GM23338 (cell line): Measurements from ENCODE around the gene REEP1. TPM values are rescaled to one million over a fixed set of nuclear protein-coding genes. Genes with fewer than 3 reads are reported as not detected.
A peak's percentile ranks its signal among the peaks of the same experiment; 100 is the strongest.

Experiments used
- ATAC-seq: fragments of 200-7000 bp; cut with Tn5 transposase; 3 replicates; pipeline ENCODE4 v1.9.1; 2020
- DNase-seq: peaks from one replicate; pipeline ENCODE4 v3.0.0-alpha.2; 2015; ENCODE audit warnings: low spot score
- H2AFZ ChIP-seq: fragments of 200-600 bp; sonication (generic); 2 replicates; pipeline ENCODE4 v1.8.0; 2016; ENCODE audit warnings: antibody characterized with exemption, mild to moderate bottlenecking, moderate library complexity
- H3F3A ChIP-seq: fragments of 200-600 bp; sonication (generic); replicated peaks from 2 replicates; pipeline ENCODE4 v1.8.0; 2017; ENCODE audit warnings: antibody characterized with exemption, mixed run types, low read depth
- H3K27ac ChIP-seq: fragments of 200-600 bp; sonication (generic); 2 replicates; pipeline ENCODE4 v1.6.1; 2016; ENCODE audit warnings: low read depth
- H3K27me3 ChIP-seq: fragments of 200-600 bp; sonication (generic); 2 replicates; pipeline ENCODE4 v1.8.0; 2016; ENCODE audit warnings: mild to moderate bottlenecking, mixed run types, moderate library complexity; ENCODE audit not compliant: insufficient read depth
- H3K36me3 ChIP-seq: fragments of 200-600 bp; sonication (generic); 2 replicates; pipeline ENCODE4 v1.8.0; 2016; ENCODE audit warnings: mild to moderate bottlenecking; ENCODE audit not compliant: insufficient read depth
- H3K4me1 ChIP-seq: fragments of 200-600 bp; sonication (generic); 2 replicates; pipeline ENCODE4 v1.8.0; 2016; ENCODE audit warnings: mild to moderate bottlenecking, moderate library complexity; ENCODE audit not compliant: insufficient read depth
- H3K4me2 ChIP-seq: fragments of 200-600 bp; sonication (generic); 2 replicates; pipeline ENCODE4 v1.7.1; 2017; ENCODE audit warnings: mixed run types
- H3K4me3 ChIP-seq: fragments of 200-600 bp; sonication (generic); 2 replicates; pipeline ENCODE4 v1.6.1; 2016; ENCODE audit warnings: mixed run types
- H3K79me2 ChIP-seq: fragments of 200-600 bp; sonication (generic); replicated peaks from 2 replicates; pipeline ENCODE4 v1.8.0; 2017; ENCODE audit warnings: mild to moderate bottlenecking; ENCODE audit not compliant: insufficient read depth
- H3K9me2 ChIP-seq: fragments of 200-600 bp; sonication (generic); 2 replicates; pipeline ENCODE4 v1.8.0; 2017; ENCODE audit not compliant: insufficient read depth
- H4K20me1 ChIP-seq: fragments of 200-600 bp; sonication (generic); replicated peaks from 2 replicates; pipeline ENCODE4 v1.8.0; 2017; ENCODE audit warnings: mild to moderate bottlenecking; ENCODE audit not compliant: insufficient read depth
- H3K27ac Mint-ChIP-seq: 2 replicates; pipeline ENCODE4 v1.8.0; 2020; ENCODE audit warnings: inconsistent platforms, mild to moderate bottlenecking, moderate library complexity, mixed read lengths
- H3K27me3 Mint-ChIP-seq: 3 replicates; pipeline ENCODE4 v1.8.0; 2022; ENCODE audit warnings: low read depth, mild to moderate bottlenecking, moderate library complexity, mixed read lengths, inconsistent platforms; ENCODE audit not compliant: insufficient read depth, poor library complexity
- H3K36me3 Mint-ChIP-seq: 3 replicates; pipeline ENCODE4 v1.8.0; 2021; ENCODE audit warnings: low read depth, mild to moderate bottlenecking, inconsistent platforms, moderate library complexity, mixed read lengths
- H3K4me1 Mint-ChIP-seq: 3 replicates; pipeline ENCODE4 v1.8.0; 2020; ENCODE audit warnings: mild to moderate bottlenecking, inconsistent platforms, mixed read lengths
- H3K4me3 Mint-ChIP-seq: 3 replicates; pipeline ENCODE4 v1.8.0; 2021; ENCODE audit warnings: moderate library complexity, mild to moderate bottlenecking, inconsistent platforms, mixed read lengths
- H3K9me3 Mint-ChIP-seq: 3 replicates; pipeline ENCODE4 v1.8.0; 2020; ENCODE audit warnings: moderate library complexity, mild to moderate bottlenecking, inconsistent platforms, mixed read lengths
- CREB1 ChIP-seq: fragments of 250-450 bp; sonication (Bioruptor Pico); IDR thresholded peaks from 2 replicates; pipeline ENCODE4 v1.5.0; 2020; ENCODE audit warnings: low read depth, mild to moderate bottlenecking, moderate library complexity
- CTCF ChIP-seq, 2 experiments: fragments of 200-600 bp in 1 of 2; sonication (generic) in 1 of 2; conservative IDR thresholded peaks; 2 replicates each; pipeline versions ENCODE4 v1.5.1 to v1.6.1; 2016 to 2017; ENCODE audit warnings: antibody characterized with exemption in 2 of 2, low read depth in 2 of 2, mild to moderate bottlenecking in 2 of 2, moderate library complexity in 1 of 2
- EZH2 ChIP-seq: fragments of 200-600 bp; sonication (generic); IDR thresholded peaks from one replicate; pipeline ENCODE4 v1.8.0; 2017; ENCODE audit warnings: antibody characterized with exemption, mild to moderate bottlenecking, low read depth; ENCODE audit not compliant: unreplicated experiment
- EZH2phosphoT487 ChIP-seq: fragments of 200-600 bp; sonication (generic); IDR thresholded peaks from one replicate; pipeline ENCODE4 v1.8.1; 2018; ENCODE audit warnings: antibody characterized with exemption; ENCODE audit not compliant: unreplicated experiment
- JUNB ChIP-seq: IDR thresholded peaks from one replicate; pipeline ENCODE4 v1.6.1; 2016; ENCODE audit warnings: antibody characterized with exemption; ENCODE audit not compliant: unreplicated experiment
- NANOG ChIP-seq: IDR thresholded peaks from 2 replicates; pipeline ENCODE4 v1.6.1; 2016; ENCODE audit warnings: antibody characterized with exemption, borderline replicate concordance
- POLR2AphosphoS5 ChIP-seq: IDR thresholded peaks from 2 replicates; pipeline ENCODE4 v1.6.1; 2016; ENCODE audit warnings: antibody characterized with exemption, low read depth
- STAT1 ChIP-seq: IDR thresholded peaks from one replicate; pipeline ENCODE4 v1.6.1; 2016; ENCODE audit warnings: antibody characterized with exemption; ENCODE audit not compliant: unreplicated experiment
- ZNF114 ChIP-seq: fragments of 250-450 bp; sonication (Bioruptor Pico); IDR thresholded peaks from 2 replicates; pipeline ENCODE4 v1.5.0; 2020; ENCODE audit warnings: mild to moderate bottlenecking, moderate library complexity
- ZNF331 ChIP-seq: fragments of 250-450 bp; sonication (Bioruptor Pico); IDR thresholded peaks from 2 replicates; pipeline ENCODE4 v1.5.0; 2020; ENCODE audit warnings: low read depth, mild to moderate bottlenecking, moderate library complexity
- ZNF462 ChIP-seq: fragments of 250-450 bp; sonication (Bioruptor Pico); IDR thresholded peaks from 2 replicates; pipeline ENCODE4 v1.5.0; 2020; ENCODE audit warnings: mild to moderate bottlenecking, moderate library complexity
- long read RNA-seq: library from polyadenylated mRNA; unstranded; transcript quantifications from one replicate; pipeline ENCODE4 v2.0.0, GENCODE V29; 2020; ENCODE audit not compliant: unreplicated experiment
- polyA plus RNA-seq: library from polyadenylated mRNA; unstranded; fragments of >200 nt; fragmentation: Nextera tagmentation; extraction: Ambion mirVana; gene quantifications from 2 replicates; pipeline ENCODE4 v1.2.1, GENCODE V29; 2016
- total RNA-seq: library from RNA; depleted of rRNA; stranded (reverse); fragments of >200 nt; shearing (Covaris generic); gene quantifications from 2 replicates; pipeline ENCODE4 v1.2.3, GENCODE V29; 2014; rRNA removed
- TF ChIP-seq, protein P1 (sequence below): IDR thresholded peaks from 2 replicates; pipeline ENCODE4 v1.6.1; 2016; ENCODE audit warnings: antibody characterized with exemption
- TF ChIP-seq, protein P2 (sequence below): IDR thresholded peaks from one replicate; pipeline ENCODE4 v1.6.1; 2018; ENCODE audit warnings: antibody characterized with exemption; ENCODE audit not compliant: unreplicated experiment

The REEP1 gene, protein sequence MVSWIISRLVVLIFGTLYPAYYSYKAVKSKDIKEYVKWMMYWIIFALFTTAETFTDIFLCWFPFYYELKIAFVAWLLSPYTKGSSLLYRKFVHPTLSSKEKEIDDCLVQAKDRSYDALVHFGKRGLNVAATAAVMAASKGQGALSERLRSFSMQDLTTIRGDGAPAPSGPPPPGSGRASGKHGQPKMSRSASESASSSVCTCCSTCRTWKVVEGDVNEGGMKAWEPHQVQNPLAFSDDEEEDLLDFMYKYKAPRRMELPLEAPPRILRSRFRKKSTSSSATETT
- total RNA-seq = 1.6 and 4.5 TPM in 2 replicates
- polyA plus RNA-seq = 1.8 and 2.3 TPM in 2 replicates
- long read RNA-seq = 0 reads

- H2AFZ ChIP-seq = peak within 1 kb of the TSS; percentile 99
- Mint-ChIP-seq H3K4me3 (peak within 1 kb of the TSS; percentile 81), H3K9me3 (peaks cover 15% of the 10 kb centered on the region), H3K27me3 (peaks cover 51% of the 10 kb centered on the region), H3K27ac (no peak within 1 kb of the TSS), H3K4me1 (peaks cover 14% of the 10 kb centered on the region), H3K36me3 (no peaks in the 10 kb centered on the region; the same call in 2 of the 3 replicates)
- peak within 1 kb of the TSS; percentile 78 for H3K4me3 ChIP-seq
- DNase-seq (peak; percentile 67), ATAC-seq (peak; percentile 71)
- no peaks in the 10 kb centered on the region for H3K79me2 ChIP-seq
- H3K27ac ChIP-seq = no peak within 1 kb of the TSS
- H3K27me3 ChIP-seq = peaks cover 65% of the 10 kb centered on the region
- TF ChIP-seq ZNF462 (CRISPR knock-in tag) = no peak
- no peak for TF ChIP-seq NANOG
- no peak for TF ChIP-seq STAT1
- TF ChIP-seq EZH2 = no peak
- TF ChIP-seq ZNF331 (CRISPR knock-in tag) = no peak
- no peak for TF ChIP-seq CREB1 (CRISPR knock-in tag)
- TF ChIP-seq POLR2AphosphoS5 = no peak
- no peak for TF ChIP-seq JUNB
- no peak for TF ChIP-seq EZH2phosphoT487
- TF ChIP-seq, protein P1, sequence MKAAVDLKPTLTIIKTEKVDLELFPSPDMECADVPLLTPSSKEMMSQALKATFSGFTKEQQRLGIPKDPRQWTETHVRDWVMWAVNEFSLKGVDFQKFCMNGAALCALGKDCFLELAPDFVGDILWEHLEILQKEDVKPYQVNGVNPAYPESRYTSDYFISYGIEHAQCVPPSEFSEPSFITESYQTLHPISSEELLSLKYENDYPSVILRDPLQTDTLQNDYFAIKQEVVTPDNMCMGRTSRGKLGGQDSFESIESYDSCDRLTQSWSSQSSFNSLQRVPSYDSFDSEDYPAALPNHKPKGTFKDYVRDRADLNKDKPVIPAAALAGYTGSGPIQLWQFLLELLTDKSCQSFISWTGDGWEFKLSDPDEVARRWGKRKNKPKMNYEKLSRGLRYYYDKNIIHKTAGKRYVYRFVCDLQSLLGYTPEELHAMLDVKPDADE = no peak
- TF ChIP-seq ZNF114 (CRISPR knock-in tag) = no peak
- TF ChIP-seq, protein P2, sequence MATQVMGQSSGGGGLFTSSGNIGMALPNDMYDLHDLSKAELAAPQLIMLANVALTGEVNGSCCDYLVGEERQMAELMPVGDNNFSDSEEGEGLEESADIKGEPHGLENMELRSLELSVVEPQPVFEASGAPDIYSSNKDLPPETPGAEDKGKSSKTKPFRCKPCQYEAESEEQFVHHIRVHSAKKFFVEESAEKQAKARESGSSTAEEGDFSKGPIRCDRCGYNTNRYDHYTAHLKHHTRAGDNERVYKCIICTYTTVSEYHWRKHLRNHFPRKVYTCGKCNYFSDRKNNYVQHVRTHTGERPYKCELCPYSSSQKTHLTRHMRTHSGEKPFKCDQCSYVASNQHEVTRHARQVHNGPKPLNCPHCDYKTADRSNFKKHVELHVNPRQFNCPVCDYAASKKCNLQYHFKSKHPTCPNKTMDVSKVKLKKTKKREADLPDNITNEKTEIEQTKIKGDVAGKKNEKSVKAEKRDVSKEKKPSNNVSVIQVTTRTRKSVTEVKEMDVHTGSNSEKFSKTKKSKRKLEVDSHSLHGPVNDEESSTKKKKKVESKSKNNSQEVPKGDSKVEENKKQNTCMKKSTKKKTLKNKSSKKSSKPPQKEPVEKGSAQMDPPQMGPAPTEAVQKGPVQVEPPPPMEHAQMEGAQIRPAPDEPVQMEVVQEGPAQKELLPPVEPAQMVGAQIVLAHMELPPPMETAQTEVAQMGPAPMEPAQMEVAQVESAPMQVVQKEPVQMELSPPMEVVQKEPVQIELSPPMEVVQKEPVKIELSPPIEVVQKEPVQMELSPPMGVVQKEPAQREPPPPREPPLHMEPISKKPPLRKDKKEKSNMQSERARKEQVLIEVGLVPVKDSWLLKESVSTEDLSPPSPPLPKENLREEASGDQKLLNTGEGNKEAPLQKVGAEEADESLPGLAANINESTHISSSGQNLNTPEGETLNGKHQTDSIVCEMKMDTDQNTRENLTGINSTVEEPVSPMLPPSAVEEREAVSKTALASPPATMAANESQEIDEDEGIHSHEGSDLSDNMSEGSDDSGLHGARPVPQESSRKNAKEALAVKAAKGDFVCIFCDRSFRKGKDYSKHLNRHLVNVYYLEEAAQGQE = no peak
- no peak for TF ChIP-seq CTCF (conservative IDR thresholded peaks at IDR 0.05; ENCODE audit: low read depth in 2 of 2)
- no peaks in the 10 kb centered on the region for H3K9me2 ChIP-seq
- H3K36me3 ChIP-seq = no peaks in the 10 kb centered on the region
- no peaks in the 10 kb centered on the region for H4K20me1 ChIP-seq
- peaks cover 6% of the 10 kb centered on the region; the same call in 1 of the 2 replicates for H3K4me1 ChIP-seq
- H3F3A ChIP-seq = peaks cover 5% of the 10 kb centered on the region
- H3K4me2 ChIP-seq = peak within 1 kb of the TSS; percentile 90
Measured at GRCh38 chr2:86337244-86337835, at the start of gene REEP1. Gene REEP1 (minus strand): TSS chr2:86337626. CDS start chr2:86337510, 116 bp downstream.
